Ecto neural progenitor cell (in vitro differentiated cells): Measurements from ENCODE around the gene HDDC3.

Experiments used
- DNase-seq: peaks from one replicate; pipeline ENCODE4 v3.0.0-alpha.2; 2018; ENCODE audit warnings: low spot score

The HDDC3 gene

GRCh38 chr15:90931828-90932659 is at the start of gene HDDC3:
Gene HDDC3 (minus strand): TSS chr15:90932549. CDS start chr15:90932540, 9 bp downstream.
- peak; percentile 94 for DNase-seq

GRCh38 chr15:90982135-90982534 is 49.8 kb upstream of the HDDC3 start:
- no peak for DNase-seq

- no peak for DNase-seq
These were observed 49.3 kb upstream of the HDDC3 start for GRCh38 chr15:90981681-90982080.

GRCh38 chr15:90979582-90979981 is 47.2 kb upstream of the HDDC3 start:
- DNase-seq = no peak

- no peak for DNase-seq
These were observed 41.9 kb upstream of the HDDC3 start for GRCh38 chr15:90974216-90974615.

DNA sequence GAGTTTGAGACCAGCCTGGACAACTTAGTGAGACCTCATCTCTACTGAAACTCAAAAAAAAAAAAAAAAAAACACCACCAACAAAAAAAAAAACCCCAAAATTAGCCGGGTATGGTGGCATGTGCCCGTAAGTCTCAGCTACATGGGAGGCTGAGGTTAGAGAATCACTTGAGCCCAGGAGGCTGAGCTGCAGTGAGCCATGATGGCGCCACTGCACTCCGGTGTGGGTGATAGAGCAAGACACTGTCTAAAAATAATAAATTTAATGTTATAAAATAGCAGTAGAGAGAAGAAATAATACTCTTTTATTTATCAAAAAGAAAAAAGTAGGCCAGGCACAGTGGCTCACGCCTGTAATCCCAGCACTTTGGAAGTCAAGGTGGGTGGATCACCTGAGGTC is 39.8 kb upstream of the HDDC3 start:
- no peak for DNase-seq

GRCh38 chr15:90970274-90970673 is 37.9 kb upstream of the HDDC3 start:
- DNase-seq = no peak

DNA sequence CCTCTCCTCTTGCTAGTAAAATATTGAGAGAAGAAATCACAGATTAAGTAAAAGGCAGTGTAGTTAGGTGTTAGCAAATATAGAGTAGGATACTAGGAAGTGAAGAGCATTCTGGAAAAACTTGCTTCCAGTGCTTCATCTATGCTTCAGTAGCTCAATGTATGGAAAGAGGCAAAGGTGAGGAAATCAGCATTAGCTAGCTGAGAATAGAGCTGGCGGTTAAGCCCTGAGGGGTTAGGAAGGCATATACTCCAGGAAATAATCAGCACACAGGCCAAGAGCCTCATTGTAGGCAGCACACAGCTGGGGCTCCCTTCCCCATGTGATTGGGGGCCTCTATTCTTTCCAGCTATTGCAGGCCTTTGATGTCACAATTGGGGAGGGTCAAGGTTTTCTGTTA is 36.1 kb upstream of the HDDC3 start:
- no peak for DNase-seq

DNA sequence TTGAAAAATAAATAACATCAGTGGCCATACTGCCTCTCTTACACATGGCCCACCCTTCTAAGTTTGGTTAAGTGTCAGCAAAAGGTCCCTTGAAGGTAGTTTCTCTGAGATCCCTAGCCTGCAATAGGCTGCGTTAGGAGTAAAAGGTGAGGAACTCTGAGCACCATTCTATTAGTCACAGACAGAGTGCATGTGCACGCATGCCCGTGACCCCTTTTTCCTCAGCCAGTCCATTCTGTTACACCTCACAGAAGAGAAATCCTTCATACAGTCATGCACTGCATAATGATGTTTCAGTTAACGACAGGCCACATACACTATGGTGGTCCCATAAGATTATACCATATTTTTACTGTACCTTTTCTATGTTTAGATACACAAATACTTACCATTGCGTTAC is 34.9 kb upstream of the HDDC3 start:
- DNase-seq = no peak

GRCh38 chr15:90966262-90966661 is 33.9 kb upstream of the HDDC3 start:
- no peak for DNase-seq

GRCh38 chr15:90962021-90962420 is 29.7 kb upstream of the HDDC3 start:
- no peak for DNase-seq

DNA sequence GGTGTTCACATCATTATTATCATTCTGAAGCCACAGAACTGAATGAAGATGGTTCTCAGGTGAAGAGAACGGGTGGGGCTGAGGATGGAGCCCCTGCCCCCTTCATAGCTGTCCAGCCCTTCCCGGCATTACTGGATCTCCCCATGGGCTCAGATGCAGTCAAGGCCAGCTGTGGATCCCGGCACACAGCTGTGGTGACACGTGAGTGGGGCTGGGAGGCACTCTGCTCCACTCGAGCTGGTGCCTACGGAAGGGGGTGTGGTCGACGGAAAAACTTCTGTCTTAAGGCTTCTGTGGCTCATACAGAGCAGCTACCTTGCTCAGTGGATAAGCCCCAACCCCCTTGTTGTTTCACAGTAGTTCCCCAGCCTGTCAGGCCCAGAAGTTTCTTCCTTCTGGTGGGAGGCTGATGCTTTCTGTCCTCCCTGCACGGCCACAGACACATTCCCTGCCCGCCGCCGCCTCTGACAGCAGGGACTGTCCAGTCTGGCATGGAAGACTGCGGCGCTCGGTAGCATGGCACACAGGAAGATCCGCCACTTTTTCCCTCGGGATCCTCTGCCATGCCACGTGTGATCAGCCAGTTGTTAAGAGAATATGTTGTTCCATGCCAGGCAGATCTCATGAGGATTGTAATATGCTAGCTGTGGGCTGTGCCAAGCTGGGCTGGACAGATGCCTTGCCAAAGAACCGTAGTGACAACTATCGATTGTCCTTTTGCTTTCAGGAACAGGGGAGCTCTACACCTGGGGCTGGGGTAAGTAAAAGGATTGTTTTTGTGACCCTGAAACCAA is 28.1 kb upstream of the HDDC3 start:
- no peak for DNase-seq

- DNase-seq = no peak
These were observed 27.5 kb upstream of the HDDC3 start for GRCh38 chr15:90959894-90960293.

DNA sequence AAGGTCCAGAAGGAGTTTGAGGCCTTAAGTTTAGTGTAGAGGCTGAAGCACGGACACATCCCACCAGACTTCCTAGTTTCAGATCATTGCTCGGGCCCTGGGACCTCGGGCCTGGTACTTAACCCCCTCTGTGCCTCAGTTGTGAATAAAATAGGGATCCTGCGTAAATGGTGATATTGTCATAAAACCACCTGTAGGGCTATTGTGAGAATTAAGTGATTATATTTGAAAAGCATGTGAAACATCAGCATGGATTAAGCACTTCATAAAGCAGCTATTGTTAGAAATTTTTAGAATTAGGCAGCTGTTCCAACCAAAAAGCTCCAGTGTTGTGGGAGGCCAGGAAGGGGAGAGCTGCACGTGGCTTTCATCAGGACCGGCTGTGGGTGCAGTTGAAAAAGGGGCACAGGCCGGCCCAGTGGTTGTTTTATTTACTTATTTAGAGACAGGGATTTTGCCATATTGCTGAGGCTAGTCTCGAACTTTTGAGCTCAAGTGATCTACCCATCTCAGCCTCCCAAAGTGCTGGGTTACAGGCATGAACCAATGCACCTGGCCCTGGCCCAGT is 26.8 kb upstream of the HDDC3 start:
- DNase-seq = no peak

DNA sequence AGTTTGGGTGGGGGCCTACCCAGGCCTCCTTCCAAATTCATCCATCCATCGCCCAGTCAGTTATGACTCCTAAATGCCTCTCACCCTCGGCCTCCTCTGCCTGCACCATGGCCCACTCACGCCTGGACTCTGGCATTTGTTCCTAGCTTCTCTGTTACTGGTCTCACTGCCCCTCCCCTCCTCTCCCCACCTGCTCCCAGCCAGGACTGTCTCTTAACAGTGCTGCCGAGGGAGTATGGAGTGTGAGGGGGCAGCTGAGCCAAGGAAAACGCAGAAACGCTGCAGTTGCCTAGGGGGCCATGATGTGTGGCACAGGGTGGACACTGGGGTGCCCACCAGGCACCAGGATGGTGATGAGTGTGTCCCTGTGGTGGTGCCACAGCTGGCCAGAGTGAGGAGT is 25.4 kb upstream of the HDDC3 start:
- DNase-seq = no peak

DNA sequence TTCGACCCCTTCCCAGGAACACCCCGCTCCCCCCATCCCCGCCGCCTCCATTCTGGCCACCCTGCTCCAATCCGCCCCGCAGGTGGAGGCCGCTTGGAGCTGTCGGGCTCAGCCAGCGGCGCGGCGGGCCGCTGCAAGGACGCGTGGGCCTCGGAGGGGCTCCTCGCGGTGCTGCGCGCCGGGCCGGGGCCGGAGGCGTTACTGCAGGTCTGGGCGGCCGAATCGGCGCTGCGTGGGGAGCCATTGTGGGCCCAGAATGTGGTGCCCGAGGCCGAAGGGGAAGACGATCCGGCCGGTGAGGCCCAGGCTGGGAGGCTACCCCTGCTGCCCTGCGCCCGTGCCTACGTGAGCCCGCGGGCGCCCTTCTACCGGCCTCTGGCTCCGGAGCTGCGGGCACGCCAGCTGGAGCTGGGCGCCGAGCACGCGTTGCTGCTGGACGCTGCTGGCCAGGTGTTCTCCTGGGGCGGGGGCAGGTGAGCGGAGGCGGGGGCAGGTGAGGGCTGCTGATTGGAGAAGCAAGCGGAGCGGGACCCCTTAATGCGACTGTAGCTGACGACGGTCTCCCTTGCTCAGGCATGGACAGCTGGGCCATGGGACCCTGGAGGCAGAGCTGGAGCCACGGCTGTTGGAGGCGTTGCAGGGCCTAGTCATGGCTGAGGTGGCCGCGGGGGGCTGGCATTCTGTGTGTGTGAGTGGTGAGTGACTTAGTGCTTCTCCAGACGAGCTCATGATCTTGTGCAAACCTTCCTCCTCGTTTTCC is 24.9 kb upstream of the HDDC3 start:
- DNase-seq = peak; percentile 72

GRCh38 chr15:90956274-90957030 is 24.1 kb upstream of the HDDC3 start:
- peak; percentile 92 for DNase-seq

DNA sequence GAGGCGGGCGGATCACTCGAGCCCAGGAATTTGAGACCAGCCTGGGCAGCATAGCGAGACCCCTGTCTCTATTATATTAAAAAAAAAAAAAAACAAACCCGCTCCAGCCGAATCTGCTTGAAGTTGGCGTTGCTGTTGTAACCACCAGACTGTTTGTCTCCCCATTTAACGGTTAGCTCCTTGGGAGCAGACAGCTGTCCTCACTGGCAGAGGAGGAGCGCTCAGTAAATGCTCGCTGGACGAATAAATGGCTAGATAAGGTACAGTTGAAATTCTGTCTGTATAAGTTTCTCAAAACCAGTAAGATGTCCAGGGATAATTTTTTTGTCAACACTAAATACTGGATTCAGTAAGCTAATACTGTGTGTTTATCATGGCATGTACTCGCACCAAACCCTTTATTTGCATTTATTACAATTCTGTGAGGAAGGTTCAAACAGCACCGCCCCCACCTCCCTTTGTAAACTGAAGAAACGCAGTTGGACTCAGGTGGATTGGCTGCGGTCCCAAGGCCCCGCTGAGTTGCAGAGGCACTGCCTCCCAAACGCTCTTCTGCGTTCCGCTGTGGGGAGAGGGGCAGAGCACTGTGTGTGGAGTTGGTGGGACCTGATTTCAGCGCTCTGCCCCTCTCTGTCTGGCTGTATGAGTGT is 23.4 kb upstream of the HDDC3 start:
- DNase-seq = no peak

DNA sequence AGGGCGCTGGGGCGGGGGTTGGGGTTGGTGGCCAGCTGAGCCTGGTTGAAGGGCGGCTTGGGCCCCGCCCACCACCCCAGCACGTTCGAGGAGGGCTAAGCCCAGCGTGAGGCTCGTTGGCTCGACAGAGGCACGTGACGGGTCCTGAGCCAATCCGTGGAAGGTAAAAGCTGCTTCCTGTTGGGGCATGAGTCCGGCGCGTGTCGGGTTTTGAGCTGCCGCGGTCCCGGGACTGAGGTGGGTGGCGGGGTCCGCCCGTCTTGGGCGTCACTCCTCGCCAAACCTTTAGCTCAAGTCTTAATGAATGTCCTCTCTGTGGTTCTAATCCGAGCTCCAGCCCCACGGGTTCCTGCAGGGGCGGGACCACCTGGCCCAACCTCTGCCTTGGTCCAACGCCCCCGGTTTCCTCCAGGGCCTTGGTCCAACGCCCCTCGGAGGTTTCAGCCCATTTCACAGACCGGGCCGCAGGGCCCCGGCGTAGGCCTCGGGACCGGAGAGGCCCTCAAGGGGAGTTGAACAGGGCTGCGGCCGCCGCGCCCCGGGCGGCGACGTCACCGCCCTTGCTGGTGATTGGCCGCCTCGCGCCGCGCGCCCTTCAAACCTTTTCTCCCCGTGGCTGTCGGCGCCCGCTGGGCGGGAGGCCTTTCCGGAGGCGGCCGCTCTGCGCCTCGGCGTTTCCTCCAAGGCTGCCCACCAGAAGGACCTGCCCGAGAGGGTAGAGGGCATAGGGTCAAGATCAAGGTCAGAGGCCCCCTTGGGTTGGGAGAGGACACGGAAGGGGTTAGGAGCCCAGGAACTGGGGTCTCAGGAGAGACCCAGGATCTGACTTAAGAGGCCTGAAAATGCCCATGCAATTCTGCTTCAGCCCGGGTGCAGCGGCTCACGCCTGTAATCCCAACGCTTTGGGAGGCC is 22.6 kb upstream of the HDDC3 start, which contains the start of gene RCCD1:
TSS of gene RCCD1 (plus strand) at position 173 of the 912 bp plus-strand sequence. CDS start 1,851 bp downstream, outside the sequence.
- DNase-seq = peak; percentile 93
